HG03064 (cell line): ENCODE measurements around the gene TGFB1I1.
"Not testable (repeated sequence)": the region's sequence is repeated elsewhere in the genome, so short reads cannot be mapped to it uniquely, and the experiment has no call there.

Experiments used
- ATAC-seq: cut with Tn5 transposase; IDR thresholded peaks from one replicate; pipeline ENCODE4 v1.9.1; 2021; ENCODE audit warnings: low read depth; ENCODE audit not compliant: unreplicated experiment

The TGFB1I1 gene

GRCh38 chr16:31471875-31472708 lies at the start of gene TGFB1I1:
TGFB1I1 (plus strand) TSS chr16:31472152; CDS start chr16:31472189, 37 bp downstream.
- no peak for ATAC-seq

GRCh38 chr16:31423241-31423640 lies 48.7 kb upstream of the TGFB1I1 start:
- no peak for ATAC-seq

- ATAC-seq: no peak
These were observed 48.2 kb upstream of the TGFB1I1 start for GRCh38 chr16:31423801-31424200.

- ATAC-seq: no peak
These were observed 44.3 kb upstream of the TGFB1I1 start for GRCh38 chr16:31427441-31428278.

GRCh38 chr16:31428279-31428597 lies 43.7 kb upstream of the TGFB1I1 start, which contains the start of gene COX6A2:
COX6A2 (minus strand) TSS chr16:31428360; CDS start chr16:31428325, 35 bp downstream.
- ATAC-seq: no peak

- ATAC-seq: no peak
These were observed 43.2 kb upstream of the TGFB1I1 start for GRCh38 chr16:31428638-31429247.

GRCh38 chr16:31429314-31429713 lies 42.6 kb upstream of the TGFB1I1 start:
- no peak for ATAC-seq

- no peak for ATAC-seq
These were observed 42.2 kb upstream of the TGFB1I1 start for GRCh38 chr16:31429796-31430195.

GRCh38 chr16:31430380-31431052 lies 41.4 kb upstream of the TGFB1I1 start:
- ATAC-seq: no peak

GRCh38 chr16:31435341-31436220 lies 36.4 kb upstream of the TGFB1I1 start:
- no peak for ATAC-seq

- ATAC-seq: no peak
These were observed 35.5 kb upstream of the TGFB1I1 start for GRCh38 chr16:31436221-31437045.

- no peak for ATAC-seq
These were observed 33.5 kb upstream of the TGFB1I1 start for GRCh38 chr16:31438414-31438813.

- ATAC-seq: not testable (repeated sequence)
These were observed 32.9 kb upstream of the TGFB1I1 start for GRCh38 chr16:31439023-31439422.

- no peak for ATAC-seq
These were observed 32.4 kb upstream of the TGFB1I1 start for GRCh38 chr16:31439519-31439918.

- no peak for ATAC-seq
These were observed 31.3 kb upstream of the TGFB1I1 start for GRCh38 chr16:31440516-31441184.

- no peak for ATAC-seq
These were observed 30.0 kb upstream of the TGFB1I1 start for GRCh38 chr16:31441956-31442355.

GRCh38 chr16:31445931-31446330 lies 26.0 kb upstream of the TGFB1I1 start:
- not testable (repeated sequence) for ATAC-seq

- ATAC-seq: no peak
These were observed 20.8 kb upstream of the TGFB1I1 start for GRCh38 chr16:31451201-31451600.
